HEK293 (cell line): Measurements from ENCODE around the gene BLMH.
A peak's percentile ranks its signal among the peaks of the same experiment; 100 is the strongest.

Experiments used
- IKZF3 ChIP-seq: fragments of 450-650 bp; IDR thresholded peaks from 2 replicates; pipeline ENCODE4 v1.5.0; 2018; ENCODE audit warnings: missing biosample characterization, mild to moderate bottlenecking, missing genetic modification characterization, moderate library complexity
- KLF9 ChIP-seq: fragments of 450-650 bp; formaldehyde crosslinking; IDR thresholded peaks from 2 replicates; pipeline ENCODE4 v1.5.1; 2016; ENCODE audit warnings: missing biosample characterization, missing genetic modification characterization, low read depth
- MYNN ChIP-seq: fragments of 450-650 bp; formaldehyde crosslinking; IDR thresholded peaks from 2 replicates; pipeline ENCODE4 v1.5.1; 2016; ENCODE audit warnings: missing biosample characterization, missing genetic modification characterization, borderline replicate concordance
- SCRT1 ChIP-seq: fragments of 450-650 bp; formaldehyde crosslinking; IDR thresholded peaks from 2 replicates; pipeline ENCODE4 v1.5.1; 2016; ENCODE audit warnings: missing biosample characterization, missing genetic modification characterization, borderline replicate concordance
- ZBTB21 ChIP-seq: fragments of 450-650 bp; formaldehyde crosslinking; IDR thresholded peaks from 2 replicates; pipeline ENCODE4 v1.5.1; 2017; ENCODE audit warnings: missing biosample characterization, missing genetic modification characterization
- ZIC2 ChIP-seq: fragments of 450-650 bp; formaldehyde crosslinking; IDR thresholded peaks from 2 replicates; pipeline ENCODE4 v1.5.1; 2016; ENCODE audit warnings: missing biosample characterization, missing genetic modification characterization
- ZNF10 ChIP-seq: fragments of 450-650 bp; formaldehyde crosslinking; IDR thresholded peaks from 2 replicates; pipeline ENCODE4 v1.5.1; 2017; ENCODE audit warnings: missing biosample characterization, missing genetic modification characterization
- ZNF140 ChIP-seq: fragments of 450-650 bp; formaldehyde crosslinking; IDR thresholded peaks from 2 replicates; pipeline ENCODE4 v1.5.1; 2016; ENCODE audit warnings: missing biosample characterization, missing genetic modification characterization
- ZNF157 ChIP-seq: fragments of 450-650 bp; formaldehyde crosslinking; IDR thresholded peaks from 2 replicates; pipeline ENCODE4 v1.5.1; 2016; ENCODE audit warnings: missing biosample characterization, missing genetic modification characterization
- ZNF24 ChIP-seq: fragments of 450-650 bp; formaldehyde crosslinking; IDR thresholded peaks from 2 replicates; pipeline ENCODE4 v1.5.1; 2016; ENCODE audit warnings: missing biosample characterization, missing genetic modification characterization
- ZNF354C ChIP-seq: fragments of 450-650 bp; formaldehyde crosslinking; IDR thresholded peaks from 2 replicates; pipeline ENCODE4 v1.5.1; 2016; ENCODE audit warnings: missing biosample characterization, missing genetic modification characterization, low read depth, borderline replicate concordance
- ZNF473 ChIP-seq: fragments of 450-650 bp; formaldehyde crosslinking; IDR thresholded peaks from 2 replicates; pipeline ENCODE4 v1.5.1; 2017; ENCODE audit warnings: missing biosample characterization, missing genetic modification characterization
- ZNF501 ChIP-seq: fragments of 450-650 bp; formaldehyde crosslinking; IDR thresholded peaks from 2 replicates; pipeline ENCODE4 v1.5.1; 2016; ENCODE audit warnings: missing biosample characterization, missing genetic modification characterization
- ZNF521 ChIP-seq: fragments of 450-650 bp; formaldehyde crosslinking; IDR thresholded peaks from 2 replicates; pipeline ENCODE4 v1.5.1; 2017; ENCODE audit warnings: missing biosample characterization, mild to moderate bottlenecking, missing genetic modification characterization
- ZNF529 ChIP-seq: fragments of 450-650 bp; formaldehyde crosslinking; IDR thresholded peaks from 2 replicates; pipeline ENCODE4 v1.5.1; 2017; ENCODE audit warnings: missing genetic modification characterization, missing biosample characterization; ENCODE audit not compliant: insufficient replicate concordance
- ZNF560 ChIP-seq: fragments of 450-650 bp; formaldehyde crosslinking; IDR thresholded peaks from 2 replicates; pipeline ENCODE4 v1.5.1; 2017; ENCODE audit warnings: missing biosample characterization, missing genetic modification characterization, borderline replicate concordance
- ZNF571 ChIP-seq: fragments of 450-650 bp; formaldehyde crosslinking; IDR thresholded peaks from 2 replicates; pipeline ENCODE4 v1.5.0; 2017; ENCODE audit warnings: missing biosample characterization, missing genetic modification characterization
- ZNF610 ChIP-seq: fragments of 450-650 bp; formaldehyde crosslinking; IDR thresholded peaks from 2 replicates; pipeline ENCODE4 v1.5.1; 2016; ENCODE audit warnings: missing biosample characterization, missing genetic modification characterization, borderline replicate concordance
- ZNF664 ChIP-seq: fragments of 450-650 bp; formaldehyde crosslinking; IDR thresholded peaks from 2 replicates; pipeline ENCODE4 v1.5.1; 2016; ENCODE audit warnings: missing biosample characterization, missing genetic modification characterization
- ZNF677 ChIP-seq: fragments of 450-650 bp; IDR thresholded peaks from 2 replicates; pipeline ENCODE4 v1.5.0; 2018; ENCODE audit warnings: missing biosample characterization, mild to moderate bottlenecking, missing genetic modification characterization, moderate library complexity
- ZNF76 ChIP-seq: fragments of 450-650 bp; formaldehyde crosslinking; IDR thresholded peaks from 2 replicates; pipeline ENCODE4; 2016; ENCODE audit warnings: low read depth, missing biosample characterization, missing genetic modification characterization, borderline replicate concordance
- ZNF843 ChIP-seq: fragments of 450-650 bp; formaldehyde crosslinking; IDR thresholded peaks from 2 replicates; pipeline ENCODE4 v1.5.1; 2016; ENCODE audit warnings: missing biosample characterization, missing genetic modification characterization
- TF ChIP-seq, protein P1 (sequence below): fragments of 450-650 bp; formaldehyde crosslinking; IDR thresholded peaks from 2 replicates; pipeline ENCODE4 v1.5.1; 2016; ENCODE audit warnings: missing biosample characterization, missing genetic modification characterization
- TF ChIP-seq, protein P2 (sequence below): fragments of 450-650 bp; formaldehyde crosslinking; IDR thresholded peaks from 2 replicates; pipeline ENCODE4 v1.5.1; 2016; ENCODE audit warnings: missing biosample characterization, missing genetic modification characterization
- TF ChIP-seq, protein P3 (sequence below): fragments of 450-650 bp; formaldehyde crosslinking; IDR thresholded peaks from 2 replicates; pipeline ENCODE4 v1.5.1; 2016; ENCODE audit warnings: missing biosample characterization, missing genetic modification characterization
- TF ChIP-seq, protein P4 (sequence below): fragments of 450-650 bp; formaldehyde crosslinking; IDR thresholded peaks from 2 replicates; pipeline ENCODE4 v1.5.1; 2016; ENCODE audit warnings: missing biosample characterization, missing genetic modification characterization
- TF ChIP-seq, protein P5 (sequence below): fragments of 450-650 bp; formaldehyde crosslinking; IDR thresholded peaks from 2 replicates; pipeline ENCODE4 v1.5.1; 2016; ENCODE audit warnings: missing biosample characterization, missing genetic modification characterization
- TF ChIP-seq, protein P6 (sequence below): fragments of 450-650 bp; formaldehyde crosslinking; optimal IDR thresholded peaks from 2 replicates; pipeline ENCODE3; 2016; ENCODE audit warnings: missing biosample characterization, mild to moderate bottlenecking, missing genetic modification characterization
- TF ChIP-seq, protein P7 (sequence below): fragments of 450-650 bp; formaldehyde crosslinking; IDR thresholded peaks from 2 replicates; pipeline ENCODE4 v1.5.1; 2017; ENCODE audit warnings: missing biosample characterization, missing genetic modification characterization
- TF ChIP-seq, protein P8 (sequence below): fragments of 450-650 bp; formaldehyde crosslinking; IDR thresholded peaks from 2 replicates; pipeline ENCODE4 v1.5.1; 2016; ENCODE audit warnings: missing biosample characterization, missing genetic modification characterization

BLMH gene

DNA sequence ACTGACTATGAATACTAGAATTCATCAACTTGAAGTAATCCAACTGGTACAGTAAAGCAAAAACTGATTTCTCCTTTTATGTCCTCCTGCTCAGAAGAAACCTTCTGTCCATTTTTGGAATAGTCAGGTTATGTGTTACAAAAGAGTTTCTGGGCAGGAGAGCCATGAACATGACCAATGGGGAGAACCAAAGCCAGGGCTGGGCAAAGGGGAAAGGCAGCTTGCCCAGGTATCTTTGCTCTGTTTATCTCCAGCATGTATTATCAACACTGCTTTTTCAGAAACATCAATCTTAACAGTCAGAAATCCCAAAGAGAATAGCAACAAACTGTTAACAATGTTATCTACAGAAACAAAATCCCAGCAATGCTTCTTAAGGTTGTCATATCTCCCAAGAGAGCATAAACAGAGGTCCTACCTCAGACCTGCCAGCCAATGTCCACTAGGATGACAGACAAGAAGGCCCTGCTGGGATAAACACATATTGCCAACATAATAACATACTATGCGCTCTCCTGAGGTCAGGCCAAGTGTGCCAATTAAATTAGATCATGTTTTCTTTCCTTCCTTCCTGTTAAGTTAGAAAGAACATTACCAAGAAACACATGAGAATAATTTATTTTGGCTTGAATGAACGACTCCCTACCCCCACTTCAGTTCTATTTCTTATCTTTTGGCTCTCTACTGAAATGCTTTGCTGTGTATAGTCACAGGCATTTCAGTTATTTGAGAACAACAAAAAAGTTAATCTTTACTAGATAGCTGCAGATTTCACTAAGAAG lies 28.0 kb downstream of the BLMH start (continued):
- TF ChIP-seq, protein P1, sequence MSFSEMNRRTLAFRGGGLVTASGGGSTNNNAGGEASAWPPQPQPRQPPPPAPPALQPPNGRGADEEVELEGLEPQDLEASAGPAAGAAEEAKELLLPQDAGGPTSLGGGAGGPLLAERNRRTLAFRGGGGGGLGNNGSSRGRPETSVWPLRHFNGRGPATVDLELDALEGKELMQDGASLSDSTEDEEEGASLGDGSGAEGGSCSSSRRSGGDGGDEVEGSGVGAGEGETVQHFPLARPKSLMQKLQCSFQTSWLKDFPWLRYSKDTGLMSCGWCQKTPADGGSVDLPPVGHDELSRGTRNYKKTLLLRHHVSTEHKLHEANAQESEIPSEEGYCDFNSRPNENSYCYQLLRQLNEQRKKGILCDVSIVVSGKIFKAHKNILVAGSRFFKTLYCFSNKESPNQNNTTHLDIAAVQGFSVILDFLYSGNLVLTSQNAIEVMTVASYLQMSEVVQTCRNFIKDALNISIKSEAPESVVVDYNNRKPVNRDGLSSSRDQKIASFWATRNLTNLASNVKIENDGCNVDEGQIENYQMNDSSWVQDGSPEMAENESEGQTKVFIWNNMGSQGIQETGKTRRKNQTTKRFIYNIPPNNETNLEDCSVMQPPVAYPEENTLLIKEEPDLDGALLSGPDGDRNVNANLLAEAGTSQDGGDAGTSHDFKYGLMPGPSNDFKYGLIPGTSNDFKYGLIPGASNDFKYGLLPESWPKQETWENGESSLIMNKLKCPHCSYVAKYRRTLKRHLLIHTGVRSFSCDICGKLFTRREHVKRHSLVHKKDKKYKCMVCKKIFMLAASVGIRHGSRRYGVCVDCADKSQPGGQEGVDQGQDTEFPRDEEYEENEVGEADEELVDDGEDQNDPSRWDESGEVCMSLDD (tag by site-specific recombination): no peak
- TF ChIP-seq ZBTB21 (tag by site-specific recombination): no peak
- TF ChIP-seq ZIC2 (tag by site-specific recombination): no peak
- TF ChIP-seq ZNF473 (tag by site-specific recombination): no peak
- no peak for TF ChIP-seq ZNF677 (tag by site-specific recombination)
- no peak for TF ChIP-seq SCRT1 (tag by site-specific recombination)
- TF ChIP-seq ZNF157 (tag by site-specific recombination): no peak
- no peak for TF ChIP-seq KLF9 (tag by site-specific recombination)
- TF ChIP-seq, protein P2, sequence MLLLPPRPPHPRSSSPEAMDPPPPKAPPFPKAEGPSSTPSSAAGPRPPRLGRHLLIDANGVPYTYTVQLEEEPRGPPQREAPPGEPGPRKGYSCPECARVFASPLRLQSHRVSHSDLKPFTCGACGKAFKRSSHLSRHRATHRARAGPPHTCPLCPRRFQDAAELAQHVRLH (tag by site-specific recombination): no peak
- TF ChIP-seq, protein P3, sequence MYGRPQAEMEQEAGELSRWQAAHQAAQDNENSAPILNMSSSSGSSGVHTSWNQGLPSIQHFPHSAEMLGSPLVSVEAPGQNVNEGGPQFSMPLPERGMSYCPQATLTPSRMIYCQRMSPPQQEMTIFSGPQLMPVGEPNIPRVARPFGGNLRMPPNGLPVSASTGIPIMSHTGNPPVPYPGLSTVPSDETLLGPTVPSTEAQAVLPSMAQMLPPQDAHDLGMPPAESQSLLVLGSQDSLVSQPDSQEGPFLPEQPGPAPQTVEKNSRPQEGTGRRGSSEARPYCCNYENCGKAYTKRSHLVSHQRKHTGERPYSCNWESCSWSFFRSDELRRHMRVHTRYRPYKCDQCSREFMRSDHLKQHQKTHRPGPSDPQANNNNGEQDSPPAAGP: no peak
- no peak for TF ChIP-seq ZNF24 (tag by site-specific recombination)
- peak; percentile 70 for TF ChIP-seq ZNF843 (tag by site-specific recombination)
- no peak for TF ChIP-seq IKZF3 (tag by site-specific recombination)
- TF ChIP-seq, protein P4, sequence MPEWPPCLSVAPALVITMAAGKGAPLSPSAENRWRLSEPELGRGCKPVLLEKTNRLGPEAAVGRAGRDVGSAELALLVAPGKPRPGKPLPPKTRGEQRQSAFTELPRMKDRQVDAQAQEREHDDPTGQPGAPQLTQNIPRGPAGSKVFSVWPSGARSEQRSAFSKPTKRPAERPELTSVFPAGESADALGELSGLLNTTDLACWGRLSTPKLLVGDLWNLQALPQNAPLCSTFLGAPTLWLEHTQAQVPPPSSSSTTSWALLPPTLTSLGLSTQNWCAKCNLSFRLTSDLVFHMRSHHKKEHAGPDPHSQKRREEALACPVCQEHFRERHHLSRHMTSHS (tag by site-specific recombination): no peak
- TF ChIP-seq ZNF529 (tag by site-specific recombination): no peak
- TF ChIP-seq ZNF664 (tag by site-specific recombination): peak; percentile 83
- TF ChIP-seq ZNF354C (tag by site-specific recombination): no peak
- no peak for TF ChIP-seq ZNF501
- TF ChIP-seq ZNF140 (tag by site-specific recombination): no peak
- TF ChIP-seq ZNF76: no peak
- no peak for TF ChIP-seq ZNF571 (tag by site-specific recombination)
- no peak for TF ChIP-seq ZNF10 (tag by site-specific recombination)
- no peak for TF ChIP-seq MYNN (tag by site-specific recombination)
- no peak for TF ChIP-seq ZNF521
- TF ChIP-seq, protein P5, sequence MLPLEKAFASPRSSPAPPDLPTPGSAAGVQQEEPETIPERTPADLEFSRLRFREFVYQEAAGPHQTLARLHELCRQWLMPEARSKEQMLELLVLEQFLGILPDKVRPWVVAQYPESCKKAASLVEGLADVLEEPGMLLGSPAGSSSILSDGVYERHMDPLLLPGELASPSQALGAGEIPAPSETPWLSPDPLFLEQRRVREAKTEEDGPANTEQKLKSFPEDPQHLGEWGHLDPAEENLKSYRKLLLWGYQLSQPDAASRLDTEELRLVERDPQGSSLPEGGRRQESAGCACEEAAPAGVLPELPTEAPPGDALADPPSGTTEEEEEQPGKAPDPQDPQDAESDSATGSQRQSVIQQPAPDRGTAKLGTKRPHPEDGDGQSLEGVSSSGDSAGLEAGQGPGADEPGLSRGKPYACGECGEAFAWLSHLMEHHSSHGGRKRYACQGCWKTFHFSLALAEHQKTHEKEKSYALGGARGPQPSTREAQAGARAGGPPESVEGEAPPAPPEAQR (tag by site-specific recombination): no peak
- TF ChIP-seq, protein P6, sequence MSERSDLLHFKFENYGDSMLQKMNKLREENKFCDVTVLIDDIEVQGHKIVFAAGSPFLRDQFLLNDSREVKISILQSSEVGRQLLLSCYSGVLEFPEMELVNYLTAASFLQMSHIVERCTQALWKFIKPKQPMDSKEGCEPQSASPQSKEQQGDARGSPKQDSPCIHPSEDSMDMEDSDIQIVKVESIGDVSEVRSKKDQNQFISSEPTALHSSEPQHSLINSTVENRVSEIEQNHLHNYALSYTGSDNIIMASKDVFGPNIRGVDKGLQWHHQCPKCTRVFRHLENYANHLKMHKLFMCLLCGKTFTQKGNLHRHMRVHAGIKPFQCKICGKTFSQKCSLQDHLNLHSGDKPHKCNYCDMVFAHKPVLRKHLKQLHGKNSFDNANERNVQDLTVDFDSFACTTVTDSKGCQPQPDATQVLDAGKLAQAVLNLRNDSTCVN (tag by site-specific recombination): no peak
- TF ChIP-seq, protein P7, sequence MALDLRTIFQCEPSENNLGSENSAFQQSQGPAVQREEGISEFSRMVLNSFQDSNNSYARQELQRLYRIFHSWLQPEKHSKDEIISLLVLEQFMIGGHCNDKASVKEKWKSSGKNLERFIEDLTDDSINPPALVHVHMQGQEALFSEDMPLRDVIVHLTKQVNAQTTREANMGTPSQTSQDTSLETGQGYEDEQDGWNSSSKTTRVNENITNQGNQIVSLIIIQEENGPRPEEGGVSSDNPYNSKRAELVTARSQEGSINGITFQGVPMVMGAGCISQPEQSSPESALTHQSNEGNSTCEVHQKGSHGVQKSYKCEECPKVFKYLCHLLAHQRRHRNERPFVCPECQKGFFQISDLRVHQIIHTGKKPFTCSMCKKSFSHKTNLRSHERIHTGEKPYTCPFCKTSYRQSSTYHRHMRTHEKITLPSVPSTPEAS (tag by site-specific recombination): no peak
- TF ChIP-seq ZNF610 (tag by site-specific recombination): no peak
- TF ChIP-seq, protein P8, sequence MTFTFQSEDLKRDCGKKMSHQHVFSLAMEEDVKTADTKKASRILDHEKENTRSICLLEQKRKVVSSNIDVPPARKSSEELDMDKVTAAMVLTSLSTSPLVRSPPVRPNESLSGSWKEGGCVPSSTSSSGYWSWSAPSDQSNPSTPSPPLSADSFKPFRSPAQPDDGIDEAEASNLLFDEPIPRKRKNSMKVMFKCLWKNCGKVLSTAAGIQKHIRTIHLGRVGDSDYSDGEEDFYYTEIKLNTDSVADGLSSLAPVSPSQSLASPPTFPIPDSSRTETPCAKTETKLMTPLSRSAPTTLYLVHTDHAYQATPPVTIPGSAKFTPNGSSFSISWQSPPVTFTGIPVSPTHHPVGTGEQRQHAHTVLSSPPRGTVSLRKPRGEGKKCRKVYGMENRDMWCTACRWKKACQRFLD (tag by site-specific recombination): no peak
- TF ChIP-seq ZNF560: no peak
